PC-3 (cell line): ENCODE data around the gene ZBTB40. TPM values are rescaled to one million over a fixed set of nuclear protein-coding genes. Genes with fewer than 3 reads are reported as not detected.

Experiments used
- ATAC-seq: fragments of 200-7000 bp; cut with Tn5 transposase; 2 replicates; pipeline ENCODE4 v1.9.1; 2020; ENCODE audit warnings: mild to moderate bottlenecking, moderate library complexity
- BruUV-seq: library from RNA; stranded (reverse); fragments of 400-500 nt; replicated peaks from 2 replicates; lab custom pipeline; 2021; lab: Mats Ljungman, UMichigan
- CTCF ChIA-PET: fragments of 300-600 bp; sonication (Branson Sonifier 250); formaldehyde crosslinking; loops from one replicate; lab custom pipeline; 2022; ENCODE audit warnings: antibody characterized with exemption; lab: Charles Lee
- POLR2A ChIA-PET: fragments of 300-600 bp; sonication (Branson Sonifier 250); formaldehyde crosslinking; loops from one replicate; lab custom pipeline; 2022; ENCODE audit warnings: antibody characterized with exemption; ENCODE audit not compliant: unreplicated experiment; lab: Charles Lee
- DNase-seq: peaks from one replicate; pipeline ENCODE4 v3.0.0-alpha.2; 2015
- H2AFZ ChIP-seq: fragments of 300-600 bp; sonication (generic); 2 replicates; pipeline ENCODE4 v1.6.0; 2016; ENCODE audit warnings: antibody characterized with exemption, low read length
- H3F3A ChIP-seq: fragments of 300-600 bp; sonication (generic); one replicate; pipeline ENCODE4 v1.6.0; 2017; ENCODE audit warnings: antibody characterized with exemption, low read length, control low read depth, mild to moderate bottlenecking; ENCODE audit not compliant: unreplicated experiment
- H3K27ac ChIP-seq: fragments of 300-600 bp; sonication (generic); 2 replicates; pipeline ENCODE4 v1.5.1; 2016; ENCODE audit warnings: mild to moderate bottlenecking, low read length
- H3K27me3 ChIP-seq: fragments of 300-600 bp; sonication (generic); 2 replicates; pipeline ENCODE4 v1.6.1; 2016; ENCODE audit warnings: low read length, mixed read lengths
- H3K36me3 ChIP-seq: fragments of 300-600 bp; sonication (generic); 2 replicates; pipeline ENCODE4 v1.6.1; 2016; ENCODE audit warnings: low read depth, mixed run types, low read length, mixed read lengths
- H3K4me1 ChIP-seq: fragments of 300-600 bp; sonication (generic); 2 replicates; pipeline ENCODE4 v1.5.1; 2016; ENCODE audit warnings: low read length; ENCODE audit not compliant: insufficient read depth
- H3K4me2 ChIP-seq: fragments of 300-600 bp; sonication (generic); 2 replicates; pipeline ENCODE4 v1.6.0; 2016; ENCODE audit warnings: low read length
- H3K4me3 ChIP-seq: fragments of 300-600 bp; sonication (generic); 2 replicates; pipeline ENCODE4 v1.5.1; 2016; ENCODE audit warnings: mild to moderate bottlenecking, low read length, mixed read lengths
- H3K79me2 ChIP-seq: fragments of 300-600 bp; sonication (generic); 2 replicates; pipeline ENCODE4 v1.6.1; 2017; ENCODE audit warnings: low read length, mixed read lengths
- H3K9ac ChIP-seq: fragments of 300-600 bp; sonication (generic); 2 replicates; pipeline ENCODE4 v1.6.0; 2016; ENCODE audit warnings: mild to moderate bottlenecking, low read length
- H3K9me2 ChIP-seq: fragments of 300-600 bp; sonication (generic); replicated peaks from 2 replicates; pipeline ENCODE4 v1.6.1; 2016; ENCODE audit warnings: mixed run types, low read length, mixed read lengths
- H3K9me3 ChIP-seq: fragments of 300-600 bp; sonication (generic); 2 replicates; pipeline ENCODE4 v1.6.1; 2016; ENCODE audit warnings: low read length, mixed read lengths
- H4K20me1 ChIP-seq: fragments of 300-600 bp; sonication (generic); 2 replicates; pipeline ENCODE4 v1.6.1; 2016; ENCODE audit warnings: low read length, mixed read lengths
- EZH2 ChIP-seq: fragments of 300-600 bp; sonication (generic); IDR thresholded peaks from one replicate; pipeline ENCODE4 v1.6.1; 2017; ENCODE audit warnings: antibody characterized with exemption, mild to moderate bottlenecking, low read length; ENCODE audit not compliant: unreplicated experiment
- EZH2phosphoT487 ChIP-seq: fragments of 300-600 bp; sonication (generic); IDR thresholded peaks from 2 replicates; pipeline ENCODE4 v1.6.1; 2018; ENCODE audit warnings: mild to moderate bottlenecking, antibody characterized with exemption, low read length, borderline replicate concordance
- intact Hi-C: fragments of 100-400 bp; cut with micrococcal nuclease; formaldehyde crosslinking; loops from 2 replicates; pipeline ENCODE4 v1.9.0; 2023
- total RNA-seq: library from RNA; depleted of rRNA; stranded (reverse); fragments of >200 nt; gene quantifications from 2 replicates; pipeline ENCODE4 v1.2.3, GENCODE V29; 2014
- TF ChIP-seq, protein P1 (sequence below): fragments of 300-600 bp; sonication (generic); conservative IDR thresholded peaks from 2 replicates; pipeline ENCODE4 v1.5.1; 2017; ENCODE audit warnings: antibody characterized with exemption, low read depth, mild to moderate bottlenecking, low read length

The ZBTB40 gene
- total RNA-seq, 1 experiment from 2014 or later, result 20.2 TPM

GRCh38 chr1:22525211-22525610 is 73.6 kb downstream of the ZBTB40 start:
- no peak overlapping the region for H3K4me3 ChIP-seq
- H3K9me3 ChIP-seq, result no peaks in the 10 kb centered on the region
- no peaks in the 10 kb centered on the region for H3K27me3 ChIP-seq
- H2AFZ ChIP-seq, result no peak overlapping the region
- H3K79me2 ChIP-seq, result no peaks in the 10 kb centered on the region
- no peak for DNase-seq
- CTCF ChIA-PET, result no interaction called here
- TF ChIP-seq EZH2phosphoT487 (no peak), EZH2 (no peak)
- TF ChIP-seq, protein P1, sequence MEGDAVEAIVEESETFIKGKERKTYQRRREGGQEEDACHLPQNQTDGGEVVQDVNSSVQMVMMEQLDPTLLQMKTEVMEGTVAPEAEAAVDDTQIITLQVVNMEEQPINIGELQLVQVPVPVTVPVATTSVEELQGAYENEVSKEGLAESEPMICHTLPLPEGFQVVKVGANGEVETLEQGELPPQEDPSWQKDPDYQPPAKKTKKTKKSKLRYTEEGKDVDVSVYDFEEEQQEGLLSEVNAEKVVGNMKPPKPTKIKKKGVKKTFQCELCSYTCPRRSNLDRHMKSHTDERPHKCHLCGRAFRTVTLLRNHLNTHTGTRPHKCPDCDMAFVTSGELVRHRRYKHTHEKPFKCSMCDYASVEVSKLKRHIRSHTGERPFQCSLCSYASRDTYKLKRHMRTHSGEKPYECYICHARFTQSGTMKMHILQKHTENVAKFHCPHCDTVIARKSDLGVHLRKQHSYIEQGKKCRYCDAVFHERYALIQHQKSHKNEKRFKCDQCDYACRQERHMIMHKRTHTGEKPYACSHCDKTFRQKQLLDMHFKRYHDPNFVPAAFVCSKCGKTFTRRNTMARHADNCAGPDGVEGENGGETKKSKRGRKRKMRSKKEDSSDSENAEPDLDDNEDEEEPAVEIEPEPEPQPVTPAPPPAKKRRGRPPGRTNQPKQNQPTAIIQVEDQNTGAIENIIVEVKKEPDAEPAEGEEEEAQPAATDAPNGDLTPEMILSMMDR, result no peak
- no peak for ATAC-seq
- no peaks in the 10 kb centered on the region for H3K9me2 ChIP-seq
- no peak overlapping the region for H3K4me2 ChIP-seq
- no TSS peak for BruUV-seq
- no peak overlapping the region for H3K27ac ChIP-seq
- intact Hi-C loops, result no loop called here
- no peaks in the 10 kb centered on the region for H4K20me1 ChIP-seq
- no peaks in the 10 kb centered on the region for H3K4me1 ChIP-seq
- no peak overlapping the region for H3K9ac ChIP-seq
- POLR2A ChIA-PET, result no interaction called here
- H3K36me3 ChIP-seq, result peaks cover 21% of the 10 kb centered on the region
- no peaks in the 10 kb centered on the region for H3F3A ChIP-seq

- Histone ChIP-seq H3K27me3 (no peaks in the 10 kb centered on the region), H3K9me3 (no peaks in the 10 kb centered on the region), H2AFZ (no peak overlapping the region), H3K79me2 (no peaks in the 10 kb centered on the region), H4K20me1 (no peaks in the 10 kb centered on the region), H3K4me2 (no peak overlapping the region), H3K9me2 (no peaks in the 10 kb centered on the region), H3K9ac (no peak overlapping the region), H3K27ac (no peak overlapping the region), H3F3A (no peaks in the 10 kb centered on the region), H3K4me1 (no peaks in the 10 kb centered on the region), H3K4me3 (no peak overlapping the region), H3K36me3 (peaks cover 20% of the 10 kb centered on the region)
- TF ChIP-seq EZH2phosphoT487 (no peak), EZH2 (no peak)
- intact Hi-C loops, result no loop called here
- no TSS peak for BruUV-seq
- ChIA-PET CTCF (no interaction called here), POLR2A (no interaction called here)
- DNase-seq (no peak), ATAC-seq (no peak)
Measured at GRCh38 chr1:22525646-22526045, 74.0 kb downstream of the ZBTB40 start.

- peaks cover 20% of the 10 kb centered on the region for H3K36me3 ChIP-seq
- H3F3A ChIP-seq, result no peaks in the 10 kb centered on the region
- H3K27ac ChIP-seq, result no peak overlapping the region
- H3K9me3 ChIP-seq, result no peaks in the 10 kb centered on the region
- ATAC-seq, result no peak
- H3K9ac ChIP-seq, result no peak overlapping the region
- TF ChIP-seq EZH2phosphoT487 (no peak), EZH2 (no peak)
- TF ChIP-seq, protein P1, result no peak
- H2AFZ ChIP-seq, result no peak overlapping the region
- ChIA-PET CTCF (no interaction called here), POLR2A (no interaction called here)
- no peaks in the 10 kb centered on the region for H3K79me2 ChIP-seq
- no peaks in the 10 kb centered on the region for H3K4me1 ChIP-seq
- H3K9me2 ChIP-seq, result no peaks in the 10 kb centered on the region
- intact Hi-C loops, result no loop called here
- no peak overlapping the region for H3K4me3 ChIP-seq
- H3K4me2 ChIP-seq, result no peak overlapping the region
- BruUV-seq, result no TSS peak
- DNase-seq, result no peak
- H3K27me3 ChIP-seq, result no peaks in the 10 kb centered on the region
- no peaks in the 10 kb centered on the region for H4K20me1 ChIP-seq
Measured at GRCh38 chr1:22526098-22526497, 74.4 kb downstream of the ZBTB40 start.
